ENCODE results near the gene TCF7L2.

Gene TCF7L2

GRCh38 chr10:112985690-112986543, 35.9 kb downstream of the TCF7L2 start:
- DNase-seq (ENCODE audit: low spot score): peak; percentile 4

DNA sequence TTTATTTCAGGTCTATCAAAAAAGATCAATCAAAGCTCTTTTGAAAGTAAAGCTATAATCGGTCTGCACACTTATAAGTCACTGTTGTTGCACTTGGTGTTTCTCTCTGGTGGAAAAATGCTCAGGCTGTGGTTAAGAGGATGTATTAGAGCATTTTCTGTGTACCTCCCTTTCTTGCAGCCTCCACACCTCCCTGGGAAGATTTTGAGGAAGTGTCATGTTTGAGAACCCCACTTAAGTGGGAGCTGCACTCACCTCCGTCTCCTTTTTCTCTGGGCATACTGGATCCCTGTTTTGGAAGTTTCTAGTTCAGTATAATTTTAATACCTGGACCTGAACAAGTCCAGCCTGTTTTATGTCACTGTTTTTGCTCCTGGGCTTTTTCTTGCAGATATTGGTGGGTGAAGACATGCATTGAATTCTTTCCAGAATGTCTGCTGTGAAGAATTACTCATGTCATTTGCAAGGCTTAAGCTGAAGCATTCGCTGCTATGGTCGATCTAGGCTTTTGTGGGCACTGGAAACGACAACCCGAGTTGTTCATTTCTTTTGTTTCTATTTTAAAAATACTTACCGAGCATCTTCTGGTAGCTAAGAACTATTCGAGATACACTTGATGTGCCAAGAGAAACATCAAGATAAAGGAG, 36.6 kb downstream of the TCF7L2 start:
- no peak for DNase-seq (ENCODE audit: low spot score)
- Mint-ChIP-seq H3K4me3 (no peak overlapping the region), H3K27me3 (ENCODE audit: low read depth) (peaks cover 65% of the 10 kb centered on the region), H3K4me1 (ENCODE audit: low read depth) (peaks cover under 1% of the 10 kb centered on the region), H3K36me3 (ENCODE audit: low read depth) (no peaks in the 10 kb centered on the region), H3K9me3 (no peaks in the 10 kb centered on the region), H3K27ac (no peak overlapping the region)

More at GRCh38 chr10:112985690-112986543, 35.9 kb downstream of the TCF7L2 start:
- no peaks in the 10 kb centered on the region for H3K9me3 Mint-ChIP-seq
- H3K27ac Mint-ChIP-seq: no peak overlapping the region
- peaks cover 69% of the 10 kb centered on the region for H3K27me3 Mint-ChIP-seq (ENCODE audit: low read depth)
- H3K36me3 Mint-ChIP-seq (ENCODE audit: low read depth): no peaks in the 10 kb centered on the region
- peaks cover 3% of the 10 kb centered on the region for H3K4me1 Mint-ChIP-seq (ENCODE audit: low read depth)
- H3K4me3 Mint-ChIP-seq: no peak overlapping the region

DNA sequence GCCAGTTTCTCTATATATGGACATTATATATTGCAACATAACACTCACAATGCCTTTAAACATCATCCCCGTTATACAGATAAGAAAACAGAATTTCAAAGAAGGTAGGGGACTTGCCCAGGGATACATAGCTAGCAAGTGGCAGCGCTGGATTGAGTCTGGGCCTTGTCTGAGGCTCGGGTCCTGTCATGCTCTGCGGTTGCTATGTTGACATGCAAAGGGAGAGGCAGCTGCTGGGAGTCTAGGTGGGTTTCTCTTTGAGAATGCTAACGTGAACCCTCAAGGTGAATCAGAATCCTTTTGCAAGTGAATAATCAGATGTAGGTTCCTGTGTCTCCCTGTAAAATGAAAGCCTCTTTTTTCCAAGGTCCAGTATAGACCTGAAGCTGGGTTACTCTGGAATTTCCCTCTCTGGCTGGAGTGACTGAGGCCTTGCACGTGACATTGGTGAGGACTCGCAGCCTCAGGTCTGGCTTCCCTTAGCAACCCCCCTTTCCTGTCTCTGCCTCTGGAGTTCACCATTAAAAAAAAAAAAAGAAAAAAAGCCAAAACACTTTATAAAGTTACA, 38.9 kb downstream of the TCF7L2 start:
- H3K27ac Mint-ChIP-seq: no peak overlapping the region
- H3K9me3 Mint-ChIP-seq: no peaks in the 10 kb centered on the region
- H3K4me1 Mint-ChIP-seq (ENCODE audit: low read depth): no peaks in the 10 kb centered on the region
- no peak overlapping the region for H3K4me3 Mint-ChIP-seq
- H3K27me3 Mint-ChIP-seq (ENCODE audit: low read depth): peaks cover 57% of the 10 kb centered on the region
- no peaks in the 10 kb centered on the region for H3K36me3 Mint-ChIP-seq (ENCODE audit: low read depth)
- DNase-seq (ENCODE audit: low spot score): no peak

GRCh38 chr10:112989826-112990225, 39.8 kb downstream of the TCF7L2 start:
- H3K36me3 Mint-ChIP-seq (ENCODE audit: low read depth): no peaks in the 10 kb centered on the region
- no peak overlapping the region for H3K27ac Mint-ChIP-seq
- no peaks in the 10 kb centered on the region for H3K4me1 Mint-ChIP-seq (ENCODE audit: low read depth)
- DNase-seq (ENCODE audit: low spot score): no peak
- no peak overlapping the region for H3K4me3 Mint-ChIP-seq
- no peaks in the 10 kb centered on the region for H3K9me3 Mint-ChIP-seq
- peaks cover 55% of the 10 kb centered on the region for H3K27me3 Mint-ChIP-seq (ENCODE audit: low read depth)

GRCh38 chr10:112990271-112990670, 40.2 kb downstream of the TCF7L2 start:
- H3K4me1 Mint-ChIP-seq (ENCODE audit: low read depth): no peaks in the 10 kb centered on the region
- H3K9me3 Mint-ChIP-seq: no peaks in the 10 kb centered on the region
- H3K27me3 Mint-ChIP-seq (ENCODE audit: low read depth): peaks cover 52% of the 10 kb centered on the region

GRCh38 chr10:112991888-112992491, 41.9 kb downstream of the TCF7L2 start:
- Mint-ChIP-seq H3K27me3 (ENCODE audit: low read depth) (peaks cover 49% of the 10 kb centered on the region), H3K4me3 (no peak overlapping the region), H3K27ac (no peak overlapping the region), H3K36me3 (ENCODE audit: low read depth) (no peaks in the 10 kb centered on the region), H3K4me1 (ENCODE audit: low read depth) (no peaks in the 10 kb centered on the region), H3K9me3 (no peaks in the 10 kb centered on the region)
- DNase-seq (ENCODE audit: low spot score): no peak

More at GRCh38 chr10:112990271-112990670, 40.2 kb downstream of the TCF7L2 start:
- no peak for DNase-seq (ENCODE audit: low spot score)
- no peaks in the 10 kb centered on the region for H3K36me3 Mint-ChIP-seq (ENCODE audit: low read depth)
- H3K4me3 Mint-ChIP-seq: no peak overlapping the region
- no peak overlapping the region for H3K27ac Mint-ChIP-seq

DNA sequence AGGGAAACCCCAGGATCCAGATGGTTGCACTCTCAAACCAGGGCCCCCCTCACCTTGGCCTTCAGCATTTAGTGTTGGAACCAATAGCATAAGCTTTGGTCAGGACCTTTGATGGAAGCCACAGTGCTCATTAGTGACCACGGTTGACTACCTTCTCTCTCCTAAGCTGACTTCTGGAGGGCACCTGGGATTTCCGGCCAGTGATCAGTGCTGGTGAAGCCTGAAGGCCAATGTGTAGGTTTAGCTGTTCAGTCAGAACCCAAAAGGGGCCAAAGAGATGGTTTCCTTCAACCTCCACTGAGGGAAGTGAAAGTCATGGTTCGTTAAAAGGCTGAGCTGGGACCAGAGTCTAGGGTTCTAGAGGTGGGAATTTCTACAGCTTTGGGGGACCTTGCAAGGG, 46.4 kb downstream of the TCF7L2 start:
- no peak for DNase-seq (ENCODE audit: low spot score)
- H3K36me3 Mint-ChIP-seq (ENCODE audit: low read depth): no peaks in the 10 kb centered on the region
- no peaks in the 10 kb centered on the region for H3K9me3 Mint-ChIP-seq
- peaks cover 45% of the 10 kb centered on the region for H3K27me3 Mint-ChIP-seq (ENCODE audit: low read depth)
- H3K27ac Mint-ChIP-seq: no peak overlapping the region
- H3K4me1 Mint-ChIP-seq (ENCODE audit: low read depth): no peaks in the 10 kb centered on the region
- no peak overlapping the region for H3K4me3 Mint-ChIP-seq

- H3K4me1 Mint-ChIP-seq (ENCODE audit: low read depth): no peaks in the 10 kb centered on the region
- DNase-seq (ENCODE audit: low spot score): no peak
- H3K4me3 Mint-ChIP-seq: no peak overlapping the region
- H3K27me3 Mint-ChIP-seq (ENCODE audit: low read depth): peaks cover 51% of the 10 kb centered on the region
- no peak overlapping the region for H3K27ac Mint-ChIP-seq
- no peaks in the 10 kb centered on the region for H3K9me3 Mint-ChIP-seq
- H3K36me3 Mint-ChIP-seq (ENCODE audit: low read depth): no peaks in the 10 kb centered on the region
These were observed 49.1 kb downstream of the TCF7L2 start for GRCh38 chr10:112999102-112999501.

DNA sequence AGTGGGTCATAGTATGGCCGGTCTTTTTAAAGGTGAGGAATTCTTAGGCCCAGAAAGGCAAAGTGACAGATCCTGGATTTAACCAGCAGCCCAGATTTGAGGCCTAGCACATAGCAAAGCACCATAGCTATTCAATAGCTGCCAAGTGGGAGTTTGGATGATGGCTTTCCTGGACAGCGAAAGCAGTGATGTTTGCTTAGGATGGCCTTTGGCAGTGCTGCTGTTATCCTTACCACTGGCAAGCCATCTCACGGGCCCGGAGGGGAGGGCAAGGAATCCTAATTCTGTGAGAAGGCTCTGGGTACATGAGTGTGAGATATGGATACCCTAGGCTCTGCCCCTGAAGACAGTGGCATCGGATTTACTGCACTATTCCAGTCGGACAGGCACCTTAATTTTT, 50.4 kb downstream of the TCF7L2 start:
- Mint-ChIP-seq H3K4me1 (ENCODE audit: low read depth) (no peaks in the 10 kb centered on the region), H3K27ac (no peak overlapping the region), H3K9me3 (no peaks in the 10 kb centered on the region), H3K36me3 (ENCODE audit: low read depth) (no peaks in the 10 kb centered on the region), H3K4me3 (no peak overlapping the region), H3K27me3 (ENCODE audit: low read depth) (peaks cover 47% of the 10 kb centered on the region)
- no peak for DNase-seq (ENCODE audit: low spot score)

DNA sequence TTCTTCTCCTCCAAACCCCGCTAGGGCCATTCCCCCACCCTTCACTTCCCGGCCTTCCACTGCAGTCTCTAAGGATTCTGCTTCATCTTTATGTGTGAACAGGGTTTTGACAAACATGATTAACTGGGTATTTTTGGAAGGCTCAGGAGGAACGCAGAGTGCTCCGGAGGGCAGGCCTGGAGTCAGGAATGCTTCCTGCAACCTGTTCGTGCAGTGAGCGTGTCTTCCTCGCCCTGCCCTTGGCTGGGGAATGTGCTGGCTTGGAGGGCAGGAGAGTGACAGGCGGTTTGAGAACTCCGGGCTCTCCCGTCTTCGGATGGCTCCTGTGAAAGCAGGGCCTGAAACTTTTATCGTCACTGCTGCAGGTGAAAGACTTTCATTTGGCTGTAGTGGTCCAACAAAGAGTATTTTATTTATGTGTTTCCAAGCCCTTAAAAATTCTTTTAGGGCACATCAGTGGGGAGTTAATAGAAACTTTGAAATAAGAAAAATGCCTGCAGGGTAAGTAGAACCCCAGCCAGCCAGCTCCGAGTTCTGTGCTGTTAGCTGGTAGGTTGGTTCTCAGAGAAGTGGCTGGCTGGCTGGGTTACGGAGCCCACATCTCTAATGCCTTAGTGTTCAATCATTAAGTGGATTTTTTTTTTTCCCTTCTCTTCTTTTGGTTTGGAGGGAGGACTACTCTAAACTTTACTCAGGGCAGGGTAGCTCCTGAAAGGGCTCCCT, 51.0 kb downstream of the TCF7L2 start:
- DNase-seq (ENCODE audit: low spot score): no peak
- Mint-ChIP-seq H3K4me1 (ENCODE audit: low read depth) (no peaks in the 10 kb centered on the region), H3K36me3 (ENCODE audit: low read depth) (no peaks in the 10 kb centered on the region), H3K9me3 (no peaks in the 10 kb centered on the region), H3K27me3 (ENCODE audit: low read depth) (peaks cover 47% of the 10 kb centered on the region), H3K4me3 (no peak overlapping the region), H3K27ac (no peak overlapping the region)

DNA sequence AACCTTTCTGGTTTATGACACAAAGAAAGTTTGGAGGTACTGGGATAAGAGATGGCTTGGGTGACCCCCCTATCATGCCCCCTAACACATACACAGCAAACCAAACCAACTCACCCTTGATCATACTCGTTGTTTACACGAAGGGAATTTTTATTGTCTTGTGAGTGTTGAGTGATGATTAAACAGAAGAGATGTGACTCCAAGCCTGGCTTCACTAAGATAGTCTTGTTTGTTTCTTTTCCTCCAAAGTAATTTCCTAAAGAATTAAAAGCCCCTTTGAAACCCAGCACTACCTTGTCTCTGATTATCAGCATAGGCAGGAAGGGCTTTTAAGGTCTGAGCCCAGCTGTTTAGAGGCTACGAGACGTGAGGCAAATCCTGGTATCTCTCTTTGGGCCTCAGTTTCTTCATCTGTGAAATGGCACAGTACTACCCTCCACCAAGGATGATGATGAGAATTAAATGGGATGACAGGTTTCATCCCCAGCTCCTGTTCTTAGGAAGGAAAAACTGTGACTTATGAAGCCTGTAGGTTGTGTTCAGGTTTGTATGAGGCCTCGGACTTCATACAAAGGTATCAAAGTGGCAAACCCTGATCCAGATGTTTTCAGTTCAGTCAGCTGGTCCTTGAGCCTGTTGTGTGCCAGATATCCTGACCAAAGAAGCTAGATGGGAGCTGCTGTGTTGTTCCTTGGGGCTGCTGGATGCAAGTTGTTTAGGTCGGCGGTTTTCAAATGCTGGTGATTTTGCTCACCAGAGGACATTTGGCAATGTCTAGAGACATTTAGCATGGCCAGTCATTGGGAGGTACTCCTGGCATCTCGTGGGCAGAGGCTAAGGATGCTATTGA, 51.8 kb downstream of the TCF7L2 start:
- no peak for DNase-seq (ENCODE audit: low spot score)
- Mint-ChIP-seq H3K9me3 (no peaks in the 10 kb centered on the region), H3K27me3 (ENCODE audit: low read depth) (peaks cover 48% of the 10 kb centered on the region), H3K4me3 (no peak overlapping the region), H3K27ac (no peak overlapping the region), H3K36me3 (ENCODE audit: low read depth) (no peaks in the 10 kb centered on the region), H3K4me1 (ENCODE audit: low read depth) (peaks cover under 1% of the 10 kb centered on the region)

DNA sequence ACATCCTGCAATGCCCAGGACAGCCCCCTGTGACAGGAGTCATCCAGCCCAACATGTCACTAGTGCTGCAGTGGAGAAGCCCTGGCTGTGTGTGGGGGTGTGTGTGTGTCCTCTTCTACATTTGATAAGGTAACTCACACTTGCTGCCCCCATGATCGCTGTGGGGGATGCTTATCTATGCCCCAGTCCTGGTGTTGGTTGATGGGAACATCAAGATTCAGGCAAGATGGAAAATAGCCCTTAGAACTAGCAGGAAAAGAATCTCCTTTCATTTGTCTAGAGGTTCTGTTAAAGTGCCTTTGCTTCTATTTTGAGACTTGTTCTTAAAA, 52.4 kb downstream of the TCF7L2 start:
- no peak for DNase-seq (ENCODE audit: low spot score)
- Mint-ChIP-seq H3K36me3 (ENCODE audit: low read depth) (no peaks in the 10 kb centered on the region), H3K27me3 (ENCODE audit: low read depth) (peaks cover 49% of the 10 kb centered on the region), H3K4me3 (no peak overlapping the region), H3K27ac (no peak overlapping the region), H3K4me1 (ENCODE audit: low read depth) (peaks cover 7% of the 10 kb centered on the region), H3K9me3 (no peaks in the 10 kb centered on the region)

GRCh38 chr10:113003052-113003451, 53.0 kb downstream of the TCF7L2 start:
- DNase-seq (ENCODE audit: low spot score): no peak
- Mint-ChIP-seq H3K27me3 (ENCODE audit: low read depth) (peaks cover 50% of the 10 kb centered on the region), H3K36me3 (ENCODE audit: low read depth) (no peaks in the 10 kb centered on the region), H3K4me3 (no peak overlapping the region), H3K4me1 (ENCODE audit: low read depth) (peaks cover 10% of the 10 kb centered on the region), H3K9me3 (no peaks in the 10 kb centered on the region), H3K27ac (no peak overlapping the region)

Data from T-helper 2 cell treated with Interferon-gamma antibody and Interleukin-4, amounts not matched to agents 5 μg/mL and 100 μg/mL, for 36 hours (primary cell).